Panc1 (cell line): ENCODE data around the gene KCNN3. TPM values are rescaled to one million over a fixed set of nuclear protein-coding genes. Genes with fewer than 3 reads are reported as not detected.

Source experiments
- ATAC-seq: fragments of 200-7000 bp; cut with Tn5 transposase; 2 replicates; pipeline ENCODE4 v1.9.1; 2020; ENCODE audit warnings: mild to moderate bottlenecking, moderate library complexity
- BruUV-seq: library from RNA; stranded (reverse); fragments of 400-500 nt; replicated peaks from 2 replicates; lab custom pipeline; 2021; lab: Mats Ljungman, UMichigan
- CTCF ChIA-PET: fragments of 300-600 bp; sonication (Branson Sonifier 250); formaldehyde crosslinking; loops from one replicate; lab custom pipeline; 2022; ENCODE audit warnings: antibody characterized with exemption; lab: Charles Lee
- POLR2A ChIA-PET: fragments of 300-600 bp; sonication (Branson Sonifier 250); formaldehyde crosslinking; loops from one replicate; lab custom pipeline; 2022; ENCODE audit warnings: antibody characterized with exemption; lab: Charles Lee
- DNase-seq: peaks from one replicate; pipeline ENCODE4 v3.0.0-alpha.2; 2010; ENCODE audit warnings: low read depth, low spot score
- H3K27ac ChIP-seq: 2 replicates; pipeline ENCODE4 v1.5.1; 2011; ENCODE audit warnings: mild to moderate bottlenecking, low read length, inconsistent platforms
- H3K27me3 ChIP-seq: fragments of 200-500 bp; sonication (Bioruptor generic); 2 replicates; pipeline ENCODE4 v1.6.0; 2014; ENCODE audit warnings: low read length, inconsistent platforms; ENCODE audit not compliant: control insufficient read depth, insufficient read depth
- H3K36me3 ChIP-seq: fragments of 200-500 bp; sonication (Bioruptor generic); 2 replicates; pipeline ENCODE4 v1.5.1; 2014; ENCODE audit warnings: inconsistent platforms, mild to moderate bottlenecking, low read length, moderate library complexity; ENCODE audit not compliant: control insufficient read depth, insufficient read depth
- H3K4me1 ChIP-seq: 2 replicates; pipeline ENCODE4 v1.5.1; 2011; ENCODE audit warnings: inconsistent platforms, mild to moderate bottlenecking, low read length, moderate library complexity; ENCODE audit not compliant: control insufficient read depth, insufficient read depth
- H3K4me3 ChIP-seq, 2 experiments: 2 replicates each; pipeline ENCODE4 v1.5.1; 2011 to 2012; ENCODE audit warnings: low read depth in 2 of 2, low read length in 2 of 2, mild to moderate bottlenecking in 2 of 2, inconsistent platforms in 1 of 2, moderate library complexity in 1 of 2
- H3K9me3 ChIP-seq: fragments of 200-500 bp; sonication (Bioruptor generic); 2 replicates; pipeline ENCODE4 v1.5.1; 2014; ENCODE audit warnings: low read depth, mild to moderate bottlenecking, inconsistent platforms, low read length, moderate library complexity; ENCODE audit not compliant: control insufficient read depth, insufficient read depth
- CTCF ChIP-seq: fragments of 450-650 bp; IDR thresholded peaks from 2 replicates; pipeline ENCODE4 v1.5.1; 2017; ENCODE audit warnings: mild to moderate bottlenecking
- POLR2AphosphoS5 ChIP-seq: IDR thresholded peaks from 2 replicates; pipeline ENCODE4 v1.6.1; 2012; ENCODE audit warnings: mild to moderate bottlenecking, low read depth, low read length, moderate library complexity
- REST ChIP-seq, 2 experiments: IDR thresholded peaks; 2 replicates each; pipeline ENCODE4 v1.6.1; 2011 to 2012; ENCODE audit warnings: low read depth in 2 of 2, control low read depth in 1 of 2, low read length in 1 of 2, mild to moderate bottlenecking in 1 of 2, moderate library complexity in 1 of 2; ENCODE audit not compliant: insufficient read depth in 1 of 2
- SIN3A ChIP-seq: IDR thresholded peaks from 2 replicates; pipeline ENCODE4 v1.6.1; 2012; ENCODE audit warnings: low read depth, mild to moderate bottlenecking, low read length, moderate library complexity, borderline replicate concordance; ENCODE audit not compliant: insufficient read depth
- TCF7L2 ChIP-seq: IDR thresholded peaks from 2 replicates; pipeline ENCODE4 v1.6.1; 2011; ENCODE audit warnings: mild to moderate bottlenecking, low read depth, low read length, inconsistent platforms
- in situ Hi-C: cut with HindIII; loops from 2 replicates; pipeline ENCODE4 v1.10.0; 2016; ENCODE audit warnings: low sequenced_read_pairs, low pct_unique_long_range_greater_than_20kb
- intact Hi-C: fragments of 100-400 bp; cut with micrococcal nuclease; formaldehyde crosslinking; loops from one replicate; pipeline ENCODE4 v1.10.0; 2022; ENCODE audit not compliant: unreplicated experiment
- total RNA-seq: library from RNA; stranded (reverse); gene quantifications from one replicate; pipeline ENCODE4 v1.2.1, GENCODE V29; 2021; ENCODE audit not compliant: unreplicated experiment

The KCNN3 gene
- total RNA-seq, 1 experiment from 2014 or later: 0.05 TPM

DNA sequence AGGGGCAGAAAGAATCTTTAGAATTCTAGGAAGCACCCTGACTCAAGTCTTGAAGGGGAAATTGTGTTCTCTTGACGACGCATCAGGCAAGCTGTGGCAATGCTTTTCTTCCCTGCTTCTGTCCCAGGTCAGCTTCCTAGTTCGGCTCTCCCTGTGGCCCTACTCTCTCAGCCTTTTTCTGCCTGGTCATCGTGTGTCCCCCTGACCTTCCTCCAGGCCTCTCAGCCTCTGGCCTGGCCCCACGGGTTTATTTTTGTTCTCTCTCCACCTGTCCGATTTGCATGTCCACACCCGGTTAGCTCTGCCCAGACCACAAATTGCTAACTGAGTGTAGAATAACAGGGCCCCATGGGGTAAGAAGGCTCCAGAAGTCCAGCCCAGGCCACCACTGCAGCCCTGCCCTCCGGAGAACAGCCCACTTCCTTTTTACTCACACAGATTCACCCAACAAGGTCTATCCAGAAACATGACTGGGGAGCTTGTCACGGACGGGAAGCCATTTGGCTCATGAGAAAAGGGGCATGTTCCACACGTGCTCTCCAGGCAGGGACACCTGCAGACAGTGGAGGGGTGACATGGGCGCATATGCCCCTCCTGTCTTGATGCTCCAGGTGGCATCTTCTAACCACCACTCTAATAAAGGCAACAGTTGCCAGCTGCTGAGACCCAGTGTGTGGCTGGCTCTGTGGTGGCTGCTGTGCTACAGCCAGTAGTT, 9.8 kb downstream of the KCNN3 start:
- ATAC-seq: no peak

DNA sequence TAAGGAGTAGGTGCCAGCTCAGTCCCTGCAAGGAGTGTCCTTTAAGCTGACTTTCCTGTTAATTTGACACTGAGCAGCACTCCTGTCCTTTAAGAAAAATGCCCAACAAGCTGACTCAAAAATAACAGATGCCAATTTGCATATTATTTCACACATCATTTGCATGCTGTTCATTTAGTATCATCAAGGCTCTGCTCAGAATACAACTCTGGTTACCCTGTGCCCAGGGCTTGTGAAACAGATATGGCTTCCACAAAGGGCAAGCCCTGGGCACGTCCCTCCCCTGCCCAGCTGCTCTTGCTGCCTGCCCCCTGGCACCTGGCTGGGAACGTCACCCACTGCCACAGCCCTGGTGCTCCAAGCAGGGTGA, 10.3 kb downstream of the KCNN3 start:
- H3K27me3 ChIP-seq: 0 out of 2 replicates have a peak, but pooled peaks cover 2% of the 10 kb centered on the region
- ATAC-seq (no peak), DNase-seq (no peak)
- CTCF ChIA-PET: no interaction called here
- POLR2A ChIA-PET: no interaction called here
- intact Hi-C loops: loop anchor here (10.0 kb wide), 1 partner anchor 295 kb away; the partner anchor contains the start of gene CHRNB2
- no peak for TF ChIP-seq TCF7L2
- BruUV-seq: no TSS peak
- no peaks in the 10 kb centered on the region; the same call in 1 of the 2 replicates for H3K4me1 ChIP-seq
- H3K36me3 ChIP-seq: no peaks in the 10 kb centered on the region
- no peak overlapping the region for H3K27ac ChIP-seq
- in situ Hi-C loops: no loop called here
- H3K9me3 ChIP-seq: no peaks in the 10 kb centered on the region
- H3K4me3 ChIP-seq: no peak overlapping the region

More for the DNA sequence above, 9.8 kb downstream of the KCNN3 start:
- H3K4me3 ChIP-seq: no peak overlapping the region
- ChIA-PET CTCF (no interaction called here), POLR2A (no interaction called here)
- DNase-seq: no peak
- no TSS peak for BruUV-seq
- no peak overlapping the region for H3K27ac ChIP-seq
- no peaks in the 10 kb centered on the region for H3K36me3 ChIP-seq
- H3K27me3 ChIP-seq: 0 out of 2 replicates have a peak, but pooled peaks cover 2% of the 10 kb centered on the region
- no peaks in the 10 kb centered on the region; the same call in 1 of the 2 replicates for H3K4me1 ChIP-seq
- in situ Hi-C loops: no loop called here
- intact Hi-C loops: loop anchor here (10.0 kb wide), 1 partner anchor 296 kb away; the partner anchor contains the start of gene CHRNB2
- TF ChIP-seq TCF7L2 (no peak), CTCF (no peak), REST (IDR thresholded peaks at IDR 0.05; ENCODE audit: insufficient read depth in 1 of 2, low read depth in 2 of 2, low read length in 1 of 2) (no peak), SIN3A (no peak), POLR2AphosphoS5 (no peak)
- no peaks in the 10 kb centered on the region for H3K9me3 ChIP-seq

DNA sequence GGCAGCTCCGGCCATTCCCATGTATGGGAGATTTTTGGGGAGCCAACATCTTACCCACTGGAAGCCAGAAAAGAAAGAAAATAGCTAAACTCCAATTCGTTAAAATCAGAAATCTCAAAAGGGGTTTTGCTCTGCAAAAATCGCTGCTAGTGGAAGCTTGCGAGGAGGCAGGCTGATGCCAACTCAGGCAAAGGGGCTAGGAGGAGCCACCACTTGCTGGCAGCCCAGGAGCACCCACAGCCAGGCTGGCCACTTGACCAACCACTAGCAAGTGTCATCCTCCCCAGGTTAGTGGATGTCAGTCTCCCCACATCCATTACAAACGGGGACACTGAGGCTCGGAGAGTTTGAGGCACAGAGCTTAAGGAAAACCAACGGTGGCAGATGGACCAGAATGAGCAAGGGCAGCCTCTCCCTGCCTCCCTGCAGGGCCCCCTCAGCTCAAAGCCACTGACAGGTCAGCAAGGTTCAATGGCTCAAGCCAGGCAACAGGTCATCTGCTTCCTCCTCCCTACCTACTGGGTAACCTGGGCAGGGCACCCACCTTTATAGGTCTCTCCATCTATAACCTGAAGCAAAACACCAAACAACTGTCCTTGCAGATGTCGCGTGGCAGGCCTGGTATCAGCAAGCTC, 10.8 kb downstream of the KCNN3 start:
- ChIA-PET POLR2A (no interaction called here), CTCF (no interaction called here)
- BruUV-seq: no TSS peak
- H3K9me3 ChIP-seq: no peaks in the 10 kb centered on the region
- TF ChIP-seq SIN3A (no peak), POLR2AphosphoS5 (no peak), REST (IDR thresholded peaks at IDR 0.05; ENCODE audit: insufficient read depth in 1 of 2, low read depth in 2 of 2, low read length in 1 of 2) (no peak), TCF7L2 (no peak), CTCF (no peak)
- H3K4me1 ChIP-seq: no peaks in the 10 kb centered on the region; the same call in 1 of the 2 replicates
- no peaks in the 10 kb centered on the region for H3K36me3 ChIP-seq
- no peak for DNase-seq
- H3K27me3 ChIP-seq: 0 out of 2 replicates have a peak, but pooled peaks cover 2% of the 10 kb centered on the region
- ATAC-seq: no peak
- intact Hi-C loops (no loop called here), in situ Hi-C loops (no loop called here)
- no peak overlapping the region for H3K4me3 ChIP-seq
- no peak overlapping the region for H3K27ac ChIP-seq
